ENCODE measurements around the gene GRM8. TPM values are rescaled to one million over a fixed set of nuclear protein-coding genes. Genes with fewer than 3 reads are reported as not detected.
"Not testable (repeated sequence)": the region's sequence is repeated elsewhere in the genome, so short reads cannot be mapped to it uniquely, and the experiment has no call there.

Gene GRM8
- total RNA-seq, 6 experiments from 2014 or later: not detected

- H3K27ac Mint-ChIP-seq: no peak overlapping the region
- no peak overlapping the region for H3K4me3 Mint-ChIP-seq
- H3K27me3 Mint-ChIP-seq (ENCODE audit: insufficient read depth): no peaks in the 10 kb centered on the region; the same call in 1 of the 2 replicates
- TF ChIP-seq, protein P1, sequence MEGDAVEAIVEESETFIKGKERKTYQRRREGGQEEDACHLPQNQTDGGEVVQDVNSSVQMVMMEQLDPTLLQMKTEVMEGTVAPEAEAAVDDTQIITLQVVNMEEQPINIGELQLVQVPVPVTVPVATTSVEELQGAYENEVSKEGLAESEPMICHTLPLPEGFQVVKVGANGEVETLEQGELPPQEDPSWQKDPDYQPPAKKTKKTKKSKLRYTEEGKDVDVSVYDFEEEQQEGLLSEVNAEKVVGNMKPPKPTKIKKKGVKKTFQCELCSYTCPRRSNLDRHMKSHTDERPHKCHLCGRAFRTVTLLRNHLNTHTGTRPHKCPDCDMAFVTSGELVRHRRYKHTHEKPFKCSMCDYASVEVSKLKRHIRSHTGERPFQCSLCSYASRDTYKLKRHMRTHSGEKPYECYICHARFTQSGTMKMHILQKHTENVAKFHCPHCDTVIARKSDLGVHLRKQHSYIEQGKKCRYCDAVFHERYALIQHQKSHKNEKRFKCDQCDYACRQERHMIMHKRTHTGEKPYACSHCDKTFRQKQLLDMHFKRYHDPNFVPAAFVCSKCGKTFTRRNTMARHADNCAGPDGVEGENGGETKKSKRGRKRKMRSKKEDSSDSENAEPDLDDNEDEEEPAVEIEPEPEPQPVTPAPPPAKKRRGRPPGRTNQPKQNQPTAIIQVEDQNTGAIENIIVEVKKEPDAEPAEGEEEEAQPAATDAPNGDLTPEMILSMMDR (IDR thresholded peaks at IDR 0.05): no peak
- no peaks in the 10 kb centered on the region for H3K36me3 Mint-ChIP-seq (ENCODE audit: low read depth)
- peaks cover 14% of the 10 kb centered on the region for H3K9me3 Mint-ChIP-seq
- no peak for DNase-seq
- H3K4me1 Mint-ChIP-seq (ENCODE audit: low read depth): no peaks in the 10 kb centered on the region
Observed at GRCh38 chr7:126843336-126843735, 409.4 kb downstream of the GRM8 start.

GRCh38 chr7:126842451-126842850, 410.3 kb downstream of the GRM8 start:
- TF ChIP-seq, protein P1 (IDR thresholded peaks at IDR 0.05): no peak
- Mint-ChIP-seq H3K9me3 (peaks cover 9% of the 10 kb centered on the region), H3K4me1 (ENCODE audit: low read depth) (no peaks in the 10 kb centered on the region), H3K27ac (no peak overlapping the region), H3K27me3 (ENCODE audit: insufficient read depth) (no peaks in the 10 kb centered on the region; the same call in 1 of the 2 replicates), H3K4me3 (no peak overlapping the region), H3K36me3 (ENCODE audit: low read depth) (no peaks in the 10 kb centered on the region)
- DNase-seq: no peak

- Mint-ChIP-seq H3K4me3 (no peak overlapping the region), H3K27ac (no peak overlapping the region), H3K9me3 (peaks cover 9% of the 10 kb centered on the region), H3K4me1 (ENCODE audit: low read depth) (no peaks in the 10 kb centered on the region), H3K36me3 (ENCODE audit: low read depth) (no peaks in the 10 kb centered on the region), H3K27me3 (ENCODE audit: insufficient read depth) (no peaks in the 10 kb centered on the region; the same call in 1 of the 2 replicates)
- DNase-seq: no peak
- TF ChIP-seq, protein P1 (IDR thresholded peaks at IDR 0.05): no peak
Observed at GRCh38 chr7:126840869-126841268, 411.9 kb downstream of the GRM8 start.

DNA sequence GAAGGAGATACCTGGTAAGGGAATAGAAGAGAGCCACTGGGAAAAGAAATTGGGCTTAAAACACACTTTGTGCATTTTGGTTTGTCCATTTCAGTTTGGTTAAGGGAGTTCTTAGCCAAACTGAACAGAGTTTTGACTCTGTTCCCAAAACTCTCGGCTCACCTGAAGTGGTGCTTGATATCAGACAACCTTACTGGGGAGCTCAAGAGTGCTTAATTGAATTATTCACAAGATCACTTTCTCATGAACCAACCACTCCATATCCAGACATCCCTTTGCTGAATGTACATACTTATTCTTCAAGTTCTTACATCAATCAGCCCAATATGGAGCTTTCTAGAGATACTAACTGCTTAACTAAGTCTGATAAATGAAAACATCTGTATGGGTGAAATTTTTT, 413.1 kb downstream of the GRM8 start:
- DNase-seq: no peak
- no peak overlapping the region for H3K4me3 Mint-ChIP-seq
- no peaks in the 10 kb centered on the region; the same call in 1 of the 2 replicates for H3K27me3 Mint-ChIP-seq (ENCODE audit: insufficient read depth)
- TF ChIP-seq, protein P1 (IDR thresholded peaks at IDR 0.05): no peak
- H3K27ac Mint-ChIP-seq: no peak overlapping the region
- H3K4me1 Mint-ChIP-seq (ENCODE audit: low read depth): no peaks in the 10 kb centered on the region
- peaks cover 9% of the 10 kb centered on the region for H3K9me3 Mint-ChIP-seq
- no peaks in the 10 kb centered on the region for H3K36me3 Mint-ChIP-seq (ENCODE audit: low read depth)

GRCh38 chr7:126838194-126838593, 414.5 kb downstream of the GRM8 start:
- TF ChIP-seq, protein P1 (IDR thresholded peaks at IDR 0.05): no peak
- Mint-ChIP-seq H3K4me1 (ENCODE audit: low read depth) (no peaks in the 10 kb centered on the region), H3K4me3 (no peak overlapping the region), H3K27ac (no peak overlapping the region), H3K9me3 (peaks cover 9% of the 10 kb centered on the region), H3K27me3 (ENCODE audit: insufficient read depth) (no peaks in the 10 kb centered on the region; the same call in 1 of the 2 replicates), H3K36me3 (ENCODE audit: low read depth) (no peaks in the 10 kb centered on the region)
- no peak for DNase-seq

DNA sequence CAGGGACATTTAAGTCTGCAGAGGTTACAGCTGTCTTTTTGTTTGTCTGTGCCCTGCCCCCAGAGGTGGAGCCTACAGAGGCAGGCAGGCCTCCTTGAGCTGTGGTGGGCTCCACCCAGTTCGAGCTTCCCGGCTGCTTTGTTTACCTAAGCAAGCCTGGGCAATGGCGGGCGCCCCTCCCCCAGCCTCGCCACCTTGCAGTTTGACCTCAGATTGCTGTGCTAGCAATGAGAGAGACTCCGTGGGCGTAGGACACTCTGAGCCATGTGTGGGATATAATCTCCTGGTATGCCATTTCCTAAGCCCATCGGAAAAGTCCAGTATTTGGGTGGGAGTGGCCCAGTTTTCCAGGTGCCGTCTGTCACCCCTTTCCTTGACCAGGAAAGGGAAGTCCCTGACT, 421.5 kb downstream of the GRM8 start:
- not testable (repeated sequence) for H3K27me3 Mint-ChIP-seq (ENCODE audit: insufficient read depth)

More for the DNA sequence above, 421.5 kb downstream of the GRM8 start:
- not testable (repeated sequence) for DNase-seq; H3K36me3 Mint-ChIP-seq (ENCODE audit: low read depth); H3K27ac Mint-ChIP-seq; H3K4me1 Mint-ChIP-seq (ENCODE audit: low read depth); H3K4me3 Mint-ChIP-seq
- peaks cover 14% of the 10 kb centered on the region for H3K9me3 Mint-ChIP-seq
